Keratinocyte (primary cell): ENCODE data around the gene AK9. TPM values are rescaled to one million over a fixed set of nuclear protein-coding genes. Genes with fewer than 3 reads are reported as not detected.

Experiments
- DNase-seq: peaks from one replicate; pipeline ENCODE4 v3.0.0-alpha.2; 2011; ENCODE audit warnings: low read depth, missing footprints, low spot score
- FAIRE-seq: peaks from 2 replicates; lab custom pipeline; 2011; peaks lifted over from hg19 to GRCh38; lab: Jason Lieb, UNC
- H2AFZ ChIP-seq: 2 replicates; pipeline ENCODE4 v1.6.0; 2012; ENCODE audit warnings: low read length, control low read depth, inconsistent platforms; ENCODE audit not compliant: control insufficient read depth
- H3K27ac ChIP-seq: 2 replicates; pipeline ENCODE4 v1.5.1; 2011; ENCODE audit warnings: low read length; ENCODE audit not compliant: control insufficient read depth, insufficient read depth
- H3K27me3 ChIP-seq: 3 replicates; pipeline ENCODE4 v1.6.0; 2011; ENCODE audit warnings: low read length; ENCODE audit not compliant: control insufficient read depth, insufficient read depth; ENCODE audit errors: extremely low read depth
- H3K36me3 ChIP-seq, 2 experiments: 2 replicates in 1 of 2; 3 replicates in 1 of 2; pipeline ENCODE4 v1.5.1; 2011; ENCODE audit warnings: low read length in 2 of 2, mild to moderate bottlenecking in 1 of 2; ENCODE audit not compliant: control insufficient read depth in 2 of 2, insufficient read depth in 2 of 2; ENCODE audit errors: extremely low read depth in 1 of 2
- H3K4me1 ChIP-seq: 3 replicates; pipeline ENCODE4 v1.5.1; 2011; ENCODE audit warnings: low read length; ENCODE audit not compliant: control insufficient read depth, insufficient read depth; ENCODE audit errors: extremely low read depth
- H3K4me2 ChIP-seq: 3 replicates; pipeline ENCODE4 v1.6.0; 2011; ENCODE audit warnings: low read depth, low read length; ENCODE audit not compliant: control insufficient read depth, insufficient read depth; ENCODE audit errors: extremely low read depth
- H3K4me3 ChIP-seq, 3 experiments: fragments of 200-600 bp in 1 of 3; sonication (generic) in 1 of 3; 2 replicates in 2 of 3; 3 replicates in 1 of 3; pipeline ENCODE4 v1.5.1; 2011 to 2016; ENCODE audit warnings: low read length in 3 of 3, mild to moderate bottlenecking in 3 of 3, control low read depth in 2 of 3, inconsistent platforms in 1 of 3, low read depth in 1 of 3, mixed read lengths in 1 of 3, mixed run types in 1 of 3, moderate library complexity in 1 of 3; ENCODE audit not compliant: control insufficient read depth in 2 of 3, insufficient read depth in 2 of 3; ENCODE audit errors: extremely low read depth in 1 of 3
- H3K79me2 ChIP-seq: 2 replicates; pipeline ENCODE4 v1.6.0; 2012; ENCODE audit warnings: low read length; ENCODE audit not compliant: control insufficient read depth, insufficient read depth
- H3K9ac ChIP-seq: 3 replicates; pipeline ENCODE4 v1.6.0; 2011; ENCODE audit warnings: low read length; ENCODE audit not compliant: control insufficient read depth, insufficient read depth; ENCODE audit errors: extremely low read depth
- H3K9me1 ChIP-seq: 3 replicates; pipeline ENCODE4 v1.6.0; 2011; ENCODE audit warnings: low read length; ENCODE audit not compliant: control insufficient read depth, insufficient read depth; ENCODE audit errors: extremely low read depth
- H3K9me3 ChIP-seq: 2 replicates; pipeline ENCODE4 v1.5.1; 2012; ENCODE audit warnings: low read depth, low read length; ENCODE audit not compliant: control insufficient read depth
- H4K20me1 ChIP-seq: 3 replicates; pipeline ENCODE4 v1.6.0; 2011; ENCODE audit warnings: low read length; ENCODE audit not compliant: control insufficient read depth, insufficient read depth; ENCODE audit errors: extremely low read depth
- CTCF ChIP-seq, 3 experiments: IDR thresholded peaks in 1 of 3; conservative IDR thresholded peaks in 1 of 3; optimal IDR thresholded peaks in 1 of 3; 2 replicates in 2 of 3; 3 replicates in 1 of 3; pipeline versions ENCODE3 to v1.5.1; 2011; ENCODE audit warnings: low read length in 3 of 3, mild to moderate bottlenecking in 3 of 3, moderate library complexity in 2 of 3, control low read depth in 1 of 3, inconsistent platforms in 1 of 3; ENCODE audit not compliant: insufficient read depth in 2 of 3; ENCODE audit errors: extremely low read depth in 1 of 3
- EZH2 ChIP-seq: IDR thresholded peaks from one replicate; pipeline ENCODE4 v1.6.1; 2012; ENCODE audit warnings: inconsistent platforms, mild to moderate bottlenecking, low read length, moderate library complexity
- dilution Hi-C: fragments of 300-500 bp; cut with MboI; formaldehyde crosslinking; loops from one replicate; pipeline ENCODE4 v1.7.0; 2020; ENCODE audit warnings: low sequenced_read_pairs; ENCODE audit not compliant: extremely low pct_ligation_motif_present
- polyA plus RNA-seq, 5 experiments: library from polyadenylated mRNA; depleted of rRNA in 3 of 5; stranded (reverse) in 3 of 5; stranded (forward) in 1 of 5; unstranded in 1 of 5; fragments of >200 nt; gene quantifications; 1 replicate in 1 of 5; 2 replicates in 3 of 5; 3 replicates in 1 of 5; pipeline versions ENCODE4 v1.2.1 to v1.2.3, GENCODE V29; 2011 to 2012; ENCODE audit warnings: missing spikeins in 2 of 5, low read depth in 1 of 5, low replicate concordance in 1 of 5

The AK9 gene
- polyA plus RNA-seq, 1 donor (not counting 4 experiments of a cell fraction or from before 2014, with no cell fraction given), result 1.8 TPM

GRCh38 chr6:109508166-109508860 lies 182.7 kb downstream of the AK9 start:
- Histone ChIP-seq H4K20me1 (no peaks in the 10 kb centered on the region), H3K4me3 (no peak overlapping the region), H3K4me2 (no peak overlapping the region), H3K36me3 (no peaks in the 10 kb centered on the region), H3K9me3 (no peaks in the 10 kb centered on the region), H2AFZ (no peak overlapping the region), H3K9ac (no peak overlapping the region), H3K9me1 (no peaks in the 10 kb centered on the region), H3K27me3 (no peaks in the 10 kb centered on the region), H3K27ac (no peak overlapping the region), H3K79me2 (no peaks in the 10 kb centered on the region), H3K4me1 (peaks cover 5% of the 10 kb centered on the region)
- dilution Hi-C loops, result no loop called here
- DNase-seq (no peak), FAIRE-seq (no peak)
- TF ChIP-seq EZH2 (no peak), CTCF (optimal IDR thresholded peaks at IDR 0.05 in 1 of 3, IDR thresholded peaks at IDR 0.05 in 1 of 3, conservative IDR thresholded peaks at IDR 0.05 in 1 of 3; ENCODE audit: extremely low read depth in 1 of 3, insufficient read depth in 2 of 3, low read length in 3 of 3) (no peak)

- no peak for FAIRE-seq
- no peaks in the 10 kb centered on the region for H3K27me3 ChIP-seq
These were observed 183.4 kb downstream of the AK9 start for GRCh38 chr6:109507490-109508072.

More at GRCh38 chr6:109507490-109508072, 183.4 kb downstream of the AK9 start:
- Histone ChIP-seq H3K4me2 (no peak overlapping the region), H3K9me1 (no peaks in the 10 kb centered on the region), H3K27ac (no peak overlapping the region), H3K79me2 (no peaks in the 10 kb centered on the region), H4K20me1 (no peaks in the 10 kb centered on the region), H3K36me3 (no peaks in the 10 kb centered on the region), H3K9ac (no peak overlapping the region), H3K4me1 (peaks cover 5% of the 10 kb centered on the region), H2AFZ (no peak overlapping the region), H3K9me3 (no peaks in the 10 kb centered on the region), H3K4me3 (no peak overlapping the region)
- TF ChIP-seq CTCF (optimal IDR thresholded peaks at IDR 0.05 in 1 of 3, IDR thresholded peaks at IDR 0.05 in 1 of 3, conservative IDR thresholded peaks at IDR 0.05 in 1 of 3; ENCODE audit: extremely low read depth in 1 of 3, insufficient read depth in 2 of 3, low read length in 3 of 3), result no peak
- TF ChIP-seq EZH2, result no peak
- dilution Hi-C loops, result no loop called here
- DNase-seq, result no peak
